ENCODE measurements around the gene C4BPA. TPM values are rescaled to one million over a fixed set of nuclear protein-coding genes. Genes with fewer than 3 reads are reported as not detected.

Gene C4BPA
- total and polyA plus RNA-seq, 10 of the 15 experiments (the other 5 are each of a cell fraction or from before 2014, with no cell fraction given): 0.31 TPM; not detected in 9

DNA sequence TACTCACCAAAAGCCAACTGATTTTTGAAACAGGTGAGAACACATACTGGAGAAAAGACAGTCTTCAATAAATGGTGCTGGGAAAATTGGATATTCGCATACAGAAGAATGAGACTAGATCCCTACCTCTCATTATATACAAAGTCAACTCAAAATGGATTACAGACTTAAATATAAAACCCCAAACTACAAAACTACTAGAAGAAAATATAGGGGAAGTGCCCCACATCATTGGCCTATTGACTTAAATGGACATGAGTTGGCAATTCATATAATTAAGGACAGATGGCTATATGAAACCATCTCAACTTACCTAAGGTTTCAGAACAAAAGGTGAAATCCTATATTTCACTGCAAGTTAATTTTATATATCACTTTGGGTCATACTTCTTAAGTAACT lies 60.1 kb downstream of the C4BPA start:
- BruUV-seq (replicated peaks): no TSS peak
- TF ChIP-seq ASH2L (IDR thresholded peaks at IDR 0.05; ENCODE audit: borderline replicate concordance, low read depth) (no peak), NFIC (IDR thresholded peaks at IDR 0.05; ENCODE audit: low read depth, low read length) (no peak), MYB (IDR thresholded peaks at IDR 0.05; ENCODE audit: borderline replicate concordance, low read depth, low read length) (no peak), ZNF217 (IDR thresholded peaks at IDR 0.05) (no peak), ZZZ3 (IDR thresholded peaks at IDR 0.05; ENCODE audit: control insufficient read depth, insufficient read length, low read depth) (no peak), MXI1 (IDR thresholded peaks at IDR 0.05; ENCODE audit: low read depth, low read length) (no peak), RBBP5 (conservative IDR thresholded peaks at IDR 0.05) (no peak), RFX5 (IDR thresholded peaks at IDR 0.05; ENCODE audit: low read depth, low read length) (no peak), PML (IDR thresholded peaks at IDR 0.05; ENCODE audit: low read length) (no peak)
- TF ChIP-seq, protein P1, sequence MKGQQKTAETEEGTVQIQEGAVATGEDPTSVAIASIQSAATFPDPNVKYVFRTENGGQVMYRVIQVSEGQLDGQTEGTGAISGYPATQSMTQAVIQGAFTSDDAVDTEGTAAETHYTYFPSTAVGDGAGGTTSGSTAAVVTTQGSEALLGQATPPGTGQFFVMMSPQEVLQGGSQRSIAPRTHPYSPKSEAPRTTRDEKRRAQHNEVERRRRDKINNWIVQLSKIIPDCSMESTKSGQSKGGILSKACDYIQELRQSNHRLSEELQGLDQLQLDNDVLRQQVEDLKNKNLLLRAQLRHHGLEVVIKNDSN (IDR thresholded peaks at IDR 0.05; ENCODE audit: borderline replicate concordance, extremely low read length, insufficient read depth, low read depth, low read length): no peak
- TF ChIP-seq, protein P2, sequence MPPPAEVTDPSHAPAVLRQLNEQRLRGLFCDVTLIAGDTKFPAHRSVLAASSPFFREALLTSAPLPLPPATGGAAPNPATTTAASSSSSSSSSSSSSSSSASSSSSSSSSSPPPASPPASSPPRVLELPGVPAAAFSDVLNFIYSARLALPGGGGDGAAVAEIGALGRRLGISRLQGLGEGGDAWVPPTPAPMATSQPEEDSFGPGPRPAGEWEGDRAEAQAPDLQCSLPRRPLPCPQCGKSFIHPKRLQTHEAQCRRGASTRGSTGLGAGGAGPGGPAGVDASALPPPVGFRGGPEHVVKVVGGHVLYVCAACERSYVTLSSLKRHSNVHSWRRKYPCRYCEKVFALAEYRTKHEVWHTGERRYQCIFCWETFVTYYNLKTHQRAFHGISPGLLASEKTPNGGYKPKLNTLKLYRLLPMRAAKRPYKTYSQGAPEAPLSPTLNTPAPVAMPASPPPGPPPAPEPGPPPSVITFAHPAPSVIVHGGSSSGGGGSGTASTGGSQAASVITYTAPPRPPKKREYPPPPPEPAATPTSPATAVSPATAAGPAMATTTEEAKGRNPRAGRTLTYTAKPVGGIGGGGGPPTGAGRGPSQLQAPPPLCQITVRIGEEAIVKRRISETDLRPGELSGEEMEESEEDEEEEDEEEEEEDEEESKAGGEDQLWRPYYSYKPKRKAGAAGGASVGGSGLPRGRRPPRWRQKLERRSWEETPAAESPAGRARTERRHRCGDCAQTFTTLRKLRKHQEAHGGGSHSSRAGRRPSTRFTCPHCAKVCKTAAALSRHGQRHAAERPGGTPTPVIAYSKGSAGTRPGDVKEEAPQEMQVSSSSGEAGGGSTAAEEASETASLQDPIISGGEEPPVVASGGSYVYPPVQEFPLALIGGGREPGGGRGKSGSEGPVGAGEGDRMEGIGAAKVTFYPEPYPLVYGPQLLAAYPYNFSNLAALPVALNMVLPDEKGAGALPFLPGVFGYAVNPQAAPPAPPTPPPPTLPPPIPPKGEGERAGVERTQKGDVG (CRISPR knock-in tag; IDR thresholded peaks at IDR 0.05): no peak
- TF ChIP-seq, protein P3, sequence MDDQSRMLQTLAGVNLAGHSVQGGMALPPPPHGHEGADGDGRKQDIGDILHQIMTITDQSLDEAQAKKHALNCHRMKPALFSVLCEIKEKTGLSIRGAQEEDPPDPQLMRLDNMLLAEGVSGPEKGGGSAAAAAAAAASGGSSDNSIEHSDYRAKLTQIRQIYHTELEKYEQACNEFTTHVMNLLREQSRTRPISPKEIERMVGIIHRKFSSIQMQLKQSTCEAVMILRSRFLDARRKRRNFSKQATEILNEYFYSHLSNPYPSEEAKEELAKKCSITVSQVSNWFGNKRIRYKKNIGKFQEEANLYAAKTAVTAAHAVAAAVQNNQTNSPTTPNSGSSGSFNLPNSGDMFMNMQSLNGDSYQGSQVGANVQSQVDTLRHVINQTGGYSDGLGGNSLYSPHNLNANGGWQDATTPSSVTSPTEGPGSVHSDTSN (IDR thresholded peaks at IDR 0.05; ENCODE audit: insufficient replicate concordance, low read depth, low read length): no peak
- TF ChIP-seq, protein P4, sequence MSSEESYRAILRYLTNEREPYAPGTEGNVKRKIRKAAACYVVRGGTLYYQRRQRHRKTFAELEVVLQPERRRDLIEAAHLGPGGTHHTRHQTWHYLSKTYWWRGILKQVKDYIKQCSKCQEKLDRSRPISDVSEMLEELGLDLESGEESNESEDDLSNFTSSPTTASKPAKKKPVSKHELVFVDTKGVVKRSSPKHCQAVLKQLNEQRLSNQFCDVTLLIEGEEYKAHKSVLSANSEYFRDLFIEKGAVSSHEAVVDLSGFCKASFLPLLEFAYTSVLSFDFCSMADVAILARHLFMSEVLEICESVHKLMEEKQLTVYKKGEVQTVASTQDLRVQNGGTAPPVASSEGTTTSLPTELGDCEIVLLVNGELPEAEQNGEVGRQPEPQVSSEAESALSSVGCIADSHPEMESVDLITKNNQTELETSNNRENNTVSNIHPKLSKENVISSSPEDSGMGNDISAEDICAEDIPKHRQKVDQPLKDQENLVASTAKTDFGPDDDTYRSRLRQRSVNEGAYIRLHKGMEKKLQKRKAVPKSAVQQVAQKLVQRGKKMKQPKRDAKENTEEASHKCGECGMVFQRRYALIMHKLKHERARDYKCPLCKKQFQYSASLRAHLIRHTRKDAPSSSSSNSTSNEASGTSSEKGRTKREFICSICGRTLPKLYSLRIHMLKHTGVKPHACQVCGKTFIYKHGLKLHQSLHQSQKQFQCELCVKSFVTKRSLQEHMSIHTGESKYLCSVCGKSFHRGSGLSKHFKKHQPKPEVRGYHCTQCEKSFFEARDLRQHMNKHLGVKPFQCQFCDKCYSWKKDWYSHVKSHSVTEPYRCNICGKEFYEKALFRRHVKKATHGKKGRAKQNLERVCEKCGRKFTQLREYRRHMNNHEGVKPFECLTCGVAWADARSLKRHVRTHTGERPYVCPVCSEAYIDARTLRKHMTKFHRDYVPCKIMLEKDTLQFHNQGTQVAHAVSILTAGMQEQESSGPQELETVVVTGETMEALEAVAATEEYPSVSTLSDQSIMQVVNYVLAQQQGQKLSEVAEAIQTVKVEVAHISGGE (CRISPR knock-in tag; IDR thresholded peaks at IDR 0.05): no peak
- Histone ChIP-seq H3K9me3 (replicated peaks; ENCODE audit: control insufficient read depth, insufficient read depth, low read length) (no peaks in the 10 kb centered on the region), H3K27me3 (replicated peaks in 1 of 2; ENCODE audit: control insufficient read depth in 2 of 2, insufficient read depth in 2 of 2, low read length in 1 of 2) (no peaks in the 10 kb centered on the region), H3K4me2 (ENCODE audit: control insufficient read depth, insufficient read depth) (no peak overlapping the region), H3K4me1 (ENCODE audit: control insufficient read depth, insufficient read depth, low read length) (no peaks in the 10 kb centered on the region), H2AFZ (ENCODE audit: control insufficient read depth, low read depth, low read length) (no peak overlapping the region), H3K4me3 (no peak overlapping the region), H3K9ac (ENCODE audit: control insufficient read depth, insufficient read depth, low read length) (no peak overlapping the region), H3K36me3 (ENCODE audit: control insufficient read depth in 2 of 2, insufficient read depth in 2 of 2, low read length in 1 of 2) (no peaks in the 10 kb centered on the region), H3K27ac (ENCODE audit: control insufficient read depth, insufficient read depth) (no peak overlapping the region), H3K79me2 (ENCODE audit: control insufficient read depth, insufficient read depth, low read length) (no peaks in the 10 kb centered on the region), H4K20me1 (ENCODE audit: control insufficient read depth, insufficient read depth) (no peaks in the 10 kb centered on the region)
- ATAC-seq (no peak), FAIRE-seq (no peak), DNase-seq (ENCODE audit: low read depth, low spot score) (no peak)
- intact Hi-C loops (cut with micrococcal nuclease; ENCODE audit: unreplicated experiment) (no loop called here), in situ Hi-C loops (cut with MboI) (no loop called here)
- RAD21 ChIA-PET (ENCODE audit: unreplicated experiment): no interaction called here
- POLR2A ChIA-PET: no interaction called here
- SMC1A ChIA-PET (ENCODE audit: uncharacterized antibody, unreplicated experiment): no interaction called here
- CTCF ChIA-PET: no interaction called here
- 89% methylated on average over 1 of the region's 1 CpG for WGBS (ENCODE audit: insufficient coverage, insufficient replicate concordance, low lambda C conversion rate, missing lambda C conversion rate)
